OCI-LY7 (cell line): ENCODE measurements around the gene TCP11L2.

Experiments
- CTCF ChIP-seq: fragments of 200-600 bp; sonication (generic); conservative IDR thresholded peaks from 2 replicates; pipeline ENCODE4 v1.5.1; 2014; ENCODE audit warnings: mild to moderate bottlenecking, antibody characterized with exemption, low read length, moderate library complexity, mixed read lengths
- EZH2phosphoT487 ChIP-seq: fragments of 200-600 bp; sonication (generic); IDR thresholded peaks from 2 replicates; pipeline ENCODE4 v1.6.1; 2018; ENCODE audit warnings: low read depth, borderline replicate concordance, mild to moderate bottlenecking, mixed run types, antibody characterized with exemption, low read length, moderate library complexity, mixed read lengths

- TF ChIP-seq CTCF (no peak), EZH2phosphoT487 (no peak)
Observed at GRCh38 chr12:106332536-106332935, 30.0 kb downstream of the TCP11L2 start.
